IPS-18c (cell line): ENCODE results near the gene SHISA5.
A peak's percentile ranks its signal among the peaks of the same experiment; 100 is the strongest.

ENCODE experiments used
- H3K4me3 ChIP-seq: 2 replicates; pipeline ENCODE4 v1.7.0; 2013; ENCODE audit warnings: low read depth, mild to moderate bottlenecking, low read length, moderate library complexity; ENCODE audit not compliant: insufficient read depth
- H3K9me3 ChIP-seq: one replicate; pipeline ENCODE4 v1.6.1; 2013; ENCODE audit warnings: mild to moderate bottlenecking, low read length, moderate library complexity; ENCODE audit not compliant: control insufficient read depth, insufficient read depth

Gene SHISA5

GRCh38 chr3:48528754-48529153 lies 24.8 kb upstream of the SHISA5 start:
- Histone ChIP-seq H3K4me3 (no peak overlapping the region), H3K9me3 (peaks cover 2% of the 10 kb centered on the region)

GRCh38 chr3:48528048-48528447 lies 24.1 kb upstream of the SHISA5 start:
- H3K9me3 ChIP-seq = peaks cover 2% of the 10 kb centered on the region
- H3K4me3 ChIP-seq = no peak overlapping the region

- Histone ChIP-seq H3K4me3 (no peak overlapping the region), H3K9me3 (peaks cover 2% of the 10 kb centered on the region)
These were observed 21.0 kb upstream of the SHISA5 start for GRCh38 chr3:48524970-48525369.

- Histone ChIP-seq H3K9me3 (no peaks in the 10 kb centered on the region), H3K4me3 (no peak overlapping the region)
These were observed 17.7 kb upstream of the SHISA5 start for GRCh38 chr3:48521635-48522034.

GRCh38 chr3:48519277-48519643 lies 15.3 kb upstream of the SHISA5 start:
- no peak overlapping the region for H3K4me3 ChIP-seq
- H3K9me3 ChIP-seq = no peaks in the 10 kb centered on the region

- Histone ChIP-seq H3K4me3 (no peak overlapping the region), H3K9me3 (no peaks in the 10 kb centered on the region)
These were observed 14.8 kb upstream of the SHISA5 start for GRCh38 chr3:48518638-48519276.

- no peak overlapping the region for H3K4me3 ChIP-seq
- no peaks in the 10 kb centered on the region for H3K9me3 ChIP-seq
These were observed 14.1 kb upstream of the SHISA5 start for GRCh38 chr3:48518069-48518468.

GRCh38 chr3:48516571-48516970 lies 12.6 kb upstream of the SHISA5 start:
- Histone ChIP-seq H3K4me3 (no peak overlapping the region), H3K9me3 (no peaks in the 10 kb centered on the region)

- Histone ChIP-seq H3K4me3 (no peak overlapping the region), H3K9me3 (no peaks in the 10 kb centered on the region)
These were observed 10.7 kb upstream of the SHISA5 start for GRCh38 chr3:48514431-48515227.

- Histone ChIP-seq H3K9me3 (no peaks in the 10 kb centered on the region), H3K4me3 (no peak overlapping the region)
These were observed 7.6 kb upstream of the SHISA5 start for GRCh38 chr3:48511551-48511950.

GRCh38 chr3:48507256-48508061 lies 3.5 kb upstream of the SHISA5 start:
- Histone ChIP-seq H3K4me3 (no peak overlapping the region), H3K9me3 (no peaks in the 10 kb centered on the region)

GRCh38 chr3:48505968-48506504 lies 2.1 kb upstream of the SHISA5 start:
- no peaks in the 10 kb centered on the region for H3K9me3 ChIP-seq
- no peak overlapping the region for H3K4me3 ChIP-seq

- Histone ChIP-seq H3K4me3 (0 out of 2 replicates have a peak overlapping the region, but pooled peaks have one; percentile 89), H3K9me3 (no peaks in the 10 kb centered on the region)
These were observed 1.2 kb upstream of the SHISA5 start for GRCh38 chr3:48505146-48505545.

GRCh38 chr3:48503401-48504050 lies 448 bp downstream of the SHISA5 start:
- H3K9me3 ChIP-seq = no peaks in the 10 kb centered on the region
- H3K4me3 ChIP-seq = peak overlapping the region; percentile 89

GRCh38 chr3:48502728-48503168 lies 1.2 kb downstream of the SHISA5 start:
- peak overlapping the region; percentile 89 for H3K4me3 ChIP-seq
- H3K9me3 ChIP-seq = no peaks in the 10 kb centered on the region

GRCh38 chr3:48502121-48502520 lies 1.9 kb downstream of the SHISA5 start:
- Histone ChIP-seq H3K9me3 (no peaks in the 10 kb centered on the region), H3K4me3 (no peak overlapping the region)

GRCh38 chr3:48501196-48501595 lies 2.8 kb downstream of the SHISA5 start:
- no peaks in the 10 kb centered on the region for H3K9me3 ChIP-seq

More at GRCh38 chr3:48501196-48501595, 2.8 kb downstream of the SHISA5 start:
- H3K4me3 ChIP-seq = no peak overlapping the region
